Suprapubic skin (tissue), 4 donors: Measurements from ENCODE around the gene RIBC1. TPM values are rescaled to one million over a fixed set of nuclear protein-coding genes. Genes with fewer than 3 reads are reported as not detected.

Experiments
- DNase-seq, 2 donors: peaks; one replicate each; pipeline ENCODE4 v3.0.0-alpha.2; 2019; ENCODE audit warnings: low spot score in 2 of 2
- H3K27ac ChIP-seq: fragments of 200-600 bp; sonication (generic); one replicate; pipeline ENCODE4 v1.5.1; 2019
- H3K27me3 ChIP-seq: fragments of 200-600 bp; sonication (generic); one replicate; pipeline ENCODE4 v1.5.1; 2019
- H3K36me3 ChIP-seq: fragments of 200-600 bp; sonication (generic); one replicate; pipeline ENCODE4 v1.5.1; 2019
- H3K4me1 ChIP-seq: fragments of 200-600 bp; sonication (generic); one replicate; pipeline ENCODE4 v1.5.1; 2019
- H3K4me3 ChIP-seq: fragments of 200-600 bp; sonication (generic); one replicate; pipeline ENCODE4 v1.5.1; 2019; ENCODE audit warnings: mild to moderate bottlenecking
- H3K9me3 ChIP-seq: fragments of 200-600 bp; sonication (generic); one replicate; pipeline ENCODE4 v1.5.1; 2019
- CTCF ChIP-seq, 2 donors: fragments of 200-600 bp in 1 of 2; fragments of 450-650 bp in 1 of 2; sonication (generic) in 1 of 2; IDR thresholded peaks; one replicate each; pipeline ENCODE4 v1.5.1; 2016 to 2019; ENCODE audit warnings: antibody characterized with exemption in 2 of 2, mild to moderate bottlenecking in 1 of 2, moderate library complexity in 1 of 2
- EP300 ChIP-seq: sonication (generic); formaldehyde crosslinking; IDR thresholded peaks from one replicate; pipeline ENCODE4 v1.6.1; 2017; ENCODE audit warnings: antibody characterized with exemption
- POLR2A ChIP-seq, 2 donors: fragments of 450-650 bp; IDR thresholded peaks; one replicate each; pipeline ENCODE4 v1.6.1; 2017; ENCODE audit warnings: antibody characterized with exemption in 2 of 2, mild to moderate bottlenecking in 2 of 2, moderate library complexity in 2 of 2
- POLR2AphosphoS5 ChIP-seq, 3 donors: sonication (generic); formaldehyde crosslinking; IDR thresholded peaks; one replicate each; pipeline ENCODE4 v1.6.1; 2017; ENCODE audit warnings: antibody characterized with exemption in 3 of 3
- WGBS: methylation state at CpG from one replicate; pipeline ENCODE4 v1.1.5; 2018; 5-methylcytosine and 5-hydroxymethylcytosine counted together
- total RNA-seq, 4 donors: library from RNA; depleted of rRNA; stranded (reverse); fragments of >200 nt; gene quantifications; one replicate each; pipeline ENCODE4 v1.1.0, GENCODE V29; 2016

Gene RIBC1
- total RNA-seq = under 1 TPM in 3 of 4 donors, not detected in 1; 0.34 to 0.56 (median 0.38) TPM

- Histone ChIP-seq H3K4me1 (peaks cover 16% of the 10 kb centered on the region), H3K9me3 (no peaks in the 10 kb centered on the region), H3K27me3 (no peaks in the 10 kb centered on the region), H3K36me3 (no peaks in the 10 kb centered on the region), H3K27ac (peak within 1 kb of the TSS; percentile 89), H3K4me3 (peak within 1 kb of the TSS; percentile 59)
- DNase-seq = no peak
- WGBS = 4% methylated on average over 16 of the region's 17 CpGs
- no peak for TF ChIP-seq POLR2A (IDR thresholded peaks at IDR 0.05)
- TF ChIP-seq EP300 = no peak
- no peak for TF ChIP-seq CTCF (IDR thresholded peaks at IDR 0.05)
- no peak for TF ChIP-seq POLR2AphosphoS5 (IDR thresholded peaks at IDR 0.05)
Observed at GRCh38 chrX:53422861-53423306, at the start of gene RIBC1. Gene RIBC1, plus strand, starts transcription at chrX:53422873. Its CDS starts 3,404 bp downstream, at chrX:53426277.

DNA sequence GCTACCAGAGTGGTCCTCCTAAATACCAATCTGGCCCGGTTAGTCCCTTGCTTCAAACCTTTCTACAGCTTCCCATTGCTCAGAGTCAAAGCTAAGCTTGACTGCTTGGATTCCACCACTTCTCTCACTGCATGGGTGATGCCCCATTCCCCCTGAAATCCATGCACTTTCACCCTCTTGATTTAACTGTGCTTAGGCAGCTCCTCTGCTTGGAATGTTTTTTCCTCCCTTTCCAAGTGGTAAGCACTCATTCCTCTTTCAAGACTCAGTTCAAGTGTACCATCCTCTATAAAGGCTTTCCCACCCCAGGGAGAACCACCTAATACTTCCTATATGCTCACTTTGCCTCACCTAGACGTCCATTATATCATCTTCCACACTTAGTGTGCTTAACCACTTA is 49.4 kb upstream of the RIBC1 start:
- Histone ChIP-seq H3K36me3 (no peaks in the 10 kb centered on the region), H3K4me1 (no peaks in the 10 kb centered on the region), H3K27me3 (no peaks in the 10 kb centered on the region), H3K27ac (no peak overlapping the region), H3K4me3 (no peak overlapping the region), H3K9me3 (no peaks in the 10 kb centered on the region)
- TF ChIP-seq CTCF (IDR thresholded peaks at IDR 0.05) (no peak), POLR2A (IDR thresholded peaks at IDR 0.05) (no peak), POLR2AphosphoS5 (IDR thresholded peaks at IDR 0.05) (no peak), EP300 (no peak)
- no peak for DNase-seq
- WGBS = 67% methylated on average over 2 of the region's 2 CpGs

DNA sequence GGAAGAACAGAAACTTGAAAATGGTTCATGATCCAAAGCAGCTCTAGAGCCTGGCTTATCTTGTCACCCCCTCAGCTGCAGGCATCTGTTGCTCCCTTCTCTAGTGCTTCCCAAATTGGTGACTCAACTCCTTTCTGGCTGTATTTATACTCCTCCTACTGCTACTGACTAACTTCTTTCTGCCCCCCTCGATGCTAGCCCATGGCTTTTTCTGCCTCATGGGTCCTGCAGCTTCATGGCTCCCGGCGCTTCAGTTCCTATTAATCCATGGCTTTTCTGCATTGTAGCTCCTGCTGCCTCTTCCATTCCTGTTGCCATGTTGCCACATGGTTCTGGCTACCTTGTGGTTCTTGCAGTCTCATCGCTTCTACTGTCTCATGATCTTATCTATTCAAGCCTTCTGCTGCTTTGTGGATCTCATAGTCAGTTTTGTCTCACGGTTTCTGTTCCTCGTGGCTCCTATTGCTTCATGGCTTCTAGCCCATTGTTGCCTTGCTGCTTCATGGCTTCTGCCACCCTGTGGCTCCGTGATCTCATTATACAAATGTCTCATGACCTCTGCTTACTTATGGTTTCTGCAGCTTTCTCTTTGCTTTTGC is 48.4 kb upstream of the RIBC1 start:
- peaks cover 2% of the 10 kb centered on the region for H3K36me3 ChIP-seq
- no peak overlapping the region for H3K27ac ChIP-seq
- no peaks in the 10 kb centered on the region for H3K9me3 ChIP-seq
- H3K4me3 ChIP-seq = no peak overlapping the region
- DNase-seq = no peak
- TF ChIP-seq EP300 (no peak), POLR2A (IDR thresholded peaks at IDR 0.05) (no peak), CTCF (IDR thresholded peaks at IDR 0.05) (no peak)
- WGBS = 92% methylated on average over 7 of the region's 7 CpGs
- no peaks in the 10 kb centered on the region for H3K4me1 ChIP-seq
- no peaks in the 10 kb centered on the region for H3K27me3 ChIP-seq

- no peaks in the 10 kb centered on the region for H3K27me3 ChIP-seq
- no peaks in the 10 kb centered on the region for H3K4me1 ChIP-seq
- no peak overlapping the region for H3K27ac ChIP-seq
- H3K4me3 ChIP-seq = no peak overlapping the region
- TF ChIP-seq POLR2A (IDR thresholded peaks at IDR 0.05) (no peak), POLR2AphosphoS5 (IDR thresholded peaks at IDR 0.05) (no peak)
- DNase-seq = no peak
- no peaks in the 10 kb centered on the region for H3K9me3 ChIP-seq
- peaks cover 8% of the 10 kb centered on the region for H3K36me3 ChIP-seq
Observed at GRCh38 chrX:53374923-53375322, 47.8 kb upstream of the RIBC1 start.

- Histone ChIP-seq H3K27me3 (no peaks in the 10 kb centered on the region), H3K9me3 (no peaks in the 10 kb centered on the region), H3K27ac (no peak overlapping the region), H3K4me1 (no peaks in the 10 kb centered on the region), H3K4me3 (no peak overlapping the region), H3K36me3 (peaks cover 27% of the 10 kb centered on the region)
- DNase-seq = no peak
- WGBS = 82% methylated on average over 4 of the region's 6 CpGs
- TF ChIP-seq POLR2AphosphoS5 (IDR thresholded peaks at IDR 0.05) = no peak
- TF ChIP-seq POLR2A (IDR thresholded peaks at IDR 0.05) = no peak
- no peak for TF ChIP-seq CTCF (IDR thresholded peaks at IDR 0.05)
Observed at GRCh38 chrX:53376888-53377287, 45.8 kb upstream of the RIBC1 start.

DNA sequence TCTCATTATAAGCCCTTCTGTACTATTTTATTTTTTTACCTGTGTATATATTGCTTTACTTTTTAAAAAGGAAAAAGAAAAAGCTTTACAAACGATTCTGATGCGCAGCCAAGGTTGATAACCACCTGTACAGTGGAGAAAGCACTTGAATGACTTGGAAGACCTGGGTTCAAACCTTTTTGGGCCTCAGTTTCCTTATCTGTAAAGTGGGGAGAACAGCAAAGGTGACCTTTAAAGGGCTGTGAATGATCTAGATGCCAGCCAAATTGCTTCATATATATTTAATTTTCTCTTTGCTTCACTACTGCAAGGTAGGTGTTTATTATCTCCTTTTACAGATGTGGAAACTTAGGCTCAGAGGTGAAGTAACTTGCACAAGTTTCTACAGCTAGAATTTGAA is 45.2 kb upstream of the RIBC1 start:
- H3K9me3 ChIP-seq = no peaks in the 10 kb centered on the region
- H3K4me1 ChIP-seq = no peaks in the 10 kb centered on the region
- H3K36me3 ChIP-seq = peaks cover 33% of the 10 kb centered on the region
- 90% methylated on average over 2 of the region's 2 CpGs for WGBS
- H3K27me3 ChIP-seq = no peaks in the 10 kb centered on the region
- H3K27ac ChIP-seq = no peak overlapping the region
- H3K4me3 ChIP-seq = no peak overlapping the region
- TF ChIP-seq CTCF (IDR thresholded peaks at IDR 0.05) (no peak), POLR2AphosphoS5 (IDR thresholded peaks at IDR 0.05) (no peak), POLR2A (IDR thresholded peaks at IDR 0.05) (no peak), EP300 (no peak)
- no peak for DNase-seq
